ENCODE measurements around the gene JAGN1. TPM values are rescaled to one million over a fixed set of nuclear protein-coding genes. Genes with fewer than 3 reads are reported as not detected.

The JAGN1 gene
- total RNA-seq, 1 donor from 2014 or later, result 27.8 TPM

- H3K4me3 ChIP-seq (ENCODE audit: low read depth, low read length), result peak overlapping the region; percentile 88
- peak; percentile 71 for TF ChIP-seq CTCF (conservative IDR thresholded peaks at IDR 0.05; ENCODE audit: low read depth, low read length)
- DNase-seq (ENCODE audit: low read depth), result no peak
Observed at GRCh38 chr3:9932843-9933560, 42.6 kb downstream of the JAGN1 start.

GRCh38 chr3:9933561-9934234, 43.3 kb downstream of the JAGN1 start, which contains the start of gene CRELD1:
Gene CRELD1, plus strand, starts transcription at chr3:9933834. Its CDS starts 605 bp downstream, at chr3:9934439.
- TF ChIP-seq CTCF (conservative IDR thresholded peaks at IDR 0.05; ENCODE audit: low read depth, low read length), result no peak
- peak within 1 kb of the TSS; percentile 88 for H3K4me3 ChIP-seq (ENCODE audit: low read depth, low read length)
- DNase-seq (ENCODE audit: low read depth), result peak; percentile 42

GRCh38 chr3:9934235-9934621, 43.8 kb downstream of the JAGN1 start:
- DNase-seq (ENCODE audit: low read depth), result no peak
- peak overlapping the region; percentile 88 for H3K4me3 ChIP-seq (ENCODE audit: low read depth, low read length)
- TF ChIP-seq CTCF (conservative IDR thresholded peaks at IDR 0.05; ENCODE audit: low read depth, low read length), result peak; percentile 34

GRCh38 chr3:9934993-9935392, 44.6 kb downstream of the JAGN1 start:
- DNase-seq (ENCODE audit: low read depth), result no peak
- peak overlapping the region; percentile 88 for H3K4me3 ChIP-seq (ENCODE audit: low read depth, low read length)
- TF ChIP-seq CTCF (conservative IDR thresholded peaks at IDR 0.05; ENCODE audit: low read depth, low read length), result no peak

GRCh38 chr3:9935966-9936510, 45.6 kb downstream of the JAGN1 start:
- DNase-seq (ENCODE audit: low read depth), result no peak
- no peak overlapping the region for H3K4me3 ChIP-seq (ENCODE audit: low read depth, low read length)
- no peak for TF ChIP-seq CTCF (conservative IDR thresholded peaks at IDR 0.05; ENCODE audit: low read depth, low read length)

- no peak for TF ChIP-seq CTCF (conservative IDR thresholded peaks at IDR 0.05; ENCODE audit: low read depth, low read length)
- no peak for DNase-seq (ENCODE audit: low read depth)
- H3K4me3 ChIP-seq (ENCODE audit: low read depth, low read length), result no peak overlapping the region
Observed at GRCh38 chr3:9937486-9938238, 47.3 kb downstream of the JAGN1 start.
